OCI-LY3 (cell line): ENCODE results near the gene SP4.
"Not testable (repeated sequence)": the region's sequence is repeated elsewhere in the genome, so short reads cannot be mapped to it uniquely, and the experiment has no call there.

Experiments
- H2AFZ ChIP-seq: fragments of 200-600, 300-600 bp; shearing (Covaris generic); 2 replicates; pipeline ENCODE4 v1.6.0; 2014; ENCODE audit warnings: antibody characterized with exemption, low read depth, low read length
- H3K27ac ChIP-seq: fragments of 200-600, 300-600 bp; sonication (generic); 2 replicates; pipeline ENCODE4 v1.5.1; 2014; ENCODE audit warnings: mild to moderate bottlenecking, low read length, moderate library complexity, mixed read lengths
- H3K27me3 ChIP-seq: fragments of 200-600, 300-600 bp; sonication (generic); 2 replicates; pipeline ENCODE4 v1.6.1; 2014; ENCODE audit warnings: low read depth, low read length, mixed read lengths
- H3K36me3 ChIP-seq: fragments of 200-600, 300-600 bp; sonication (generic); replicated peaks from 2 replicates; pipeline ENCODE3; 2014; ENCODE audit warnings: low read depth, low read length, mixed read lengths
- H3K4me1 ChIP-seq: fragments of 300-600, 200-600 bp; sonication (generic); 2 replicates; pipeline ENCODE4 v1.6.1; 2014; ENCODE audit warnings: low read length, mixed read lengths
- H3K4me2 ChIP-seq: fragments of 200-600, 300-600 bp; sonication (generic); 2 replicates; pipeline ENCODE4 v1.6.1; 2014; ENCODE audit warnings: low read length, mixed read lengths
- H3K4me3 ChIP-seq: fragments of 300-600, 200-600 bp; sonication (generic); 2 replicates; pipeline ENCODE4 v1.5.1; 2014; ENCODE audit warnings: antibody characterized with exemption, mild to moderate bottlenecking, low read length, moderate library complexity
- H3K79me2 ChIP-seq: fragments of 300-600, 200-600 bp; shearing (Covaris generic); 2 replicates; pipeline ENCODE4 v1.6.1; 2014; ENCODE audit warnings: mild to moderate bottlenecking, low read length, mixed read lengths
- H3K9ac ChIP-seq: fragments of 300-600, 200-600 bp; shearing (Covaris generic); 2 replicates; pipeline ENCODE4 v1.6.0; 2014; ENCODE audit warnings: mild to moderate bottlenecking, low read length, moderate library complexity
- H3K9me3 ChIP-seq: fragments of 200-600, 300-600 bp; shearing (Covaris generic); 2 replicates; pipeline ENCODE4 v1.6.1; 2014; ENCODE audit warnings: low read length, mixed read lengths; ENCODE audit not compliant: insufficient read depth
- H4K20me1 ChIP-seq: fragments of 200-600, 300-600 bp; sonication (generic); 2 replicates; pipeline ENCODE4 v1.6.1; 2016; ENCODE audit warnings: low read length, mixed read lengths; ENCODE audit not compliant: insufficient read depth
- CTCF ChIP-seq: fragments of 200-600, 300-600 bp; sonication (generic); IDR thresholded peaks from 2 replicates; pipeline ENCODE4 v1.5.1; 2014; ENCODE audit warnings: antibody characterized with exemption, low read length, low read depth
- EZH2phosphoT487 ChIP-seq: fragments of 200-600 bp; shearing (Covaris generic); IDR thresholded peaks from 2 replicates; pipeline ENCODE4 v1.6.1; 2018; ENCODE audit warnings: antibody characterized with exemption, mixed run types, low read depth

Gene SP4

DNA sequence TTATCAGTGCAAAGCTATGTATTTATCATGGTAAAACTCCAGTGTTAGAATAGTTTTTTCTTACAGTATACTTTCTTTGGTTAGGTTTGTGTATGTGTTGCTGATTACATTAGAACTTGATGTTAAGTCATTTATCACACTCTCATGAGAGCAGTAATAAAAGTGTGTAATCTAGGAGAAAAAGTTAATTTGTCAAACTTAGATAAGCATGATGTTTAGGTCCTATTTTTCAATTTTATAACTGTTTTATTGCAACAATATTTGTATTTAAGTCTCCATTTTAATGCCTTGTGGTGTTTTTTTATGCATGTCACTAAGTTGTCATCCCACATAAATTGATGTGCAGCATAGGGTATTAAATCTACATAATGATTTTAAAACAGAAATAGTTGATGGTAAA is 86.2 kb downstream of the SP4 start:
- H3K4me1 ChIP-seq: no peaks in the 10 kb centered on the region
- H2AFZ ChIP-seq: no peak overlapping the region
- H3K79me2 ChIP-seq: no peaks in the 10 kb centered on the region
- H3K4me2 ChIP-seq: no peak overlapping the region
- no peak overlapping the region for H3K27ac ChIP-seq
- H4K20me1 ChIP-seq: no peaks in the 10 kb centered on the region
- no peak overlapping the region for H3K4me3 ChIP-seq
- H3K9ac ChIP-seq: no peak overlapping the region
- peaks cover 2% of the 10 kb centered on the region for H3K36me3 ChIP-seq
- no peaks in the 10 kb centered on the region for H3K9me3 ChIP-seq
- H3K27me3 ChIP-seq: no peaks in the 10 kb centered on the region
- TF ChIP-seq EZH2phosphoT487 (no peak), CTCF (no peak)

DNA sequence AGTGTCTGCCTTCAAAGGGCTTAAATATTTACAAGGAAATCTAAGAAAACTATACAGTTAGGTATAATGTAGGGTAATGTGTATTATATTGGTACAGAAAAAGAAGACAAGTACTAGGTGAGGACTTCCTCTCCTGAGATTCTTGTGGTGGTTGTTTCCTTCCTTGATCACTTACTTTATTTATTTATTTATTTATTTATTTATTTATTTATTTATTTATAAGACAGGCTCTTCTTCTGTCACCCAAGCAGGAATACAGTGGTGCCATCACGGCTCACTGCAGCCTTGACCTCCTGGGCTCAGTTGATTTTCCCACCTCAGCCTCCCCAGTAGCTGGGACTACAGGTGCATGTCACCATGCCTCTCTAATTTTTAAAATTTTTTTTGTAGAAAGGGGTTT is 96.8 kb downstream of the SP4 start:
- no peak for TF ChIP-seq EZH2phosphoT487
- no peak for TF ChIP-seq CTCF
- Histone ChIP-seq H3K4me3 (no peak overlapping the region), H3K36me3 (no peaks in the 10 kb centered on the region), H3K4me2 (no peak overlapping the region), H2AFZ (no peak overlapping the region), H3K27ac (no peak overlapping the region), H3K27me3 (no peaks in the 10 kb centered on the region), H3K9me3 (no peaks in the 10 kb centered on the region), H3K9ac (no peak overlapping the region), H3K79me2 (no peaks in the 10 kb centered on the region), H4K20me1 (no peaks in the 10 kb centered on the region), H3K4me1 (peaks cover 3% of the 10 kb centered on the region; the same call in 1 of the 2 replicates)

- Histone ChIP-seq H3K27me3 (no peaks in the 10 kb centered on the region), H3K4me1 (peaks cover 3% of the 10 kb centered on the region; the same call in 1 of the 2 replicates), H3K36me3 (no peaks in the 10 kb centered on the region), H3K4me2 (no peak overlapping the region), H3K4me3 (no peak overlapping the region), H3K9ac (no peak overlapping the region), H4K20me1 (no peaks in the 10 kb centered on the region), H3K79me2 (no peaks in the 10 kb centered on the region), H3K27ac (no peak overlapping the region), H2AFZ (no peak overlapping the region), H3K9me3 (no peaks in the 10 kb centered on the region)
- TF ChIP-seq EZH2phosphoT487: no peak
- TF ChIP-seq CTCF: peak; percentile 40
Measured at GRCh38 chr7:21526007-21526406, 98.1 kb downstream of the SP4 start.

DNA sequence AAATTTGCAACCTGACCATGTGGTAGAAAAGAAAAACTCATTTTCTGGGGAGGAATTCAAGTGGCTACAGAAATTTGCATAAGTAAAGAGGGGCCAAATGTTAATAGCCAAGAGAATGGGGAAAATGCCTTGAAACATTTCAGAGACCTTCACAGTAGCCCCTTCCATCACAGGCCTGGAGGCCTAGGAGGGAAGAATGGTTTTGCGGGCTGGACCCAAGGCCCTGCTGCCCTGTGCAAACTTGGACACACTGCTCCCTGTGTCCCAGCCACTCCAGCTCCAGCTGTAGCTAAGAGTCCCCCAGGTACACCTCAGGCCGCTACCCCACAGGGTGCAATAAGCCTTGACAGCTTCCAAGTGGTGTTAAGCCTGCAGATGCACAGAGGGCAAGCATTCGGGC is 98.6 kb downstream of the SP4 start:
- Histone ChIP-seq H3K4me2 (no peak overlapping the region), H3K27me3 (no peaks in the 10 kb centered on the region), H3K9me3 (no peaks in the 10 kb centered on the region), H3K27ac (no peak overlapping the region), H3K36me3 (no peaks in the 10 kb centered on the region), H4K20me1 (no peaks in the 10 kb centered on the region), H3K4me1 (no peaks in the 10 kb centered on the region; the same call in 1 of the 2 replicates), H3K9ac (no peak overlapping the region), H2AFZ (no peak overlapping the region), H3K4me3 (no peak overlapping the region), H3K79me2 (no peaks in the 10 kb centered on the region)
- TF ChIP-seq CTCF (no peak), EZH2phosphoT487 (no peak)

GRCh38 chr7:21532485-21532884 is 104.6 kb downstream of the SP4 start:
- H2AFZ ChIP-seq, H4K20me1 ChIP-seq, H3K4me2 ChIP-seq, H3K9ac ChIP-seq, H3K27me3 ChIP-seq, H3K4me3 ChIP-seq, H3K4me1 ChIP-seq, H3K9me3 ChIP-seq, H3K36me3 ChIP-seq, H3K79me2 ChIP-seq, H3K27ac ChIP-seq: not testable (repeated sequence)

DNA sequence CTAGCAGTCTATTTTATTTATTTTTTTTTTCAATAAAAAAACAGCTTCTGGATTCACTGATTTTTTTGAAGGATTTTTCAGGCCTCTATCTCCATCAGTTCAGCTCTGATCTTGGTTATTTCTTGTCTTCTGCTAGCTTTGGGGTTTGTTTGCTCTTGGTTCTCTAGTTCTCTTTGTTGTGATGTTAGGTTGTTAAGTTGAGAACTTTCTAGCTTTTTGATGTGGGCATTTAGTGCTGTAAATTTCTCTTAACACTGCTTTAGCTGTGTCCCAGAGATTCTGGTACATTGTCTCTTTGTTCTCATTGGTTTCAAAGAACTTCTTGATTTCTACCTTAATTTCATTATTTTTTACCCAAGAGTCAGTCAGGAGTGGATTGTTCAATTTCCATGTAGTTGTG is 105.8 kb downstream of the SP4 start:
- not testable (repeated sequence) for H3K4me3 ChIP-seq, H3K36me3 ChIP-seq, H3K27ac ChIP-seq, H3K4me1 ChIP-seq, H4K20me1 ChIP-seq, H3K27me3 ChIP-seq, H3K79me2 ChIP-seq, H2AFZ ChIP-seq, H3K9ac ChIP-seq, H3K9me3 ChIP-seq, H3K4me2 ChIP-seq
